K562 (cell line): Measurements from ENCODE around the gene PLA2G15. TPM values are rescaled to one million over a fixed set of nuclear protein-coding genes. Genes with fewer than 3 reads are reported as not detected.

Experiments used
- ATAC-seq: fragments of 200-7000 bp; cut with Tn5 transposase; 3 replicates; pipeline ENCODE4 v1.9.1; 2020; ENCODE audit warnings: moderate library complexity
- BruUV-seq: library from RNA; stranded (reverse); fragments of 400-500 nt; replicated peaks from 2 replicates; lab custom pipeline; 2021; lab: Mats Ljungman, UMichigan
- CTCF ChIA-PET: fragments of 300-600 bp; formaldehyde crosslinking; extraction: SDS; loops from one replicate; lab custom pipeline; 2021; ENCODE audit warnings: low intra/inter-chr PET ratio; lab: Yijun Ruan, JAX
- POLR2A ChIA-PET: fragments of 300-600, 350-650 bp; sonication (Branson Sonifier 250); formaldehyde crosslinking; extraction: SDS; loops from one replicate; lab custom pipeline; 2021; ENCODE audit warnings: antibody characterized with exemption, inconsistent platforms; lab: Yijun Ruan, JAX
- DNase-seq, 4 experiments: peaks; one replicate each; pipeline versions ENCODE4 v3.0.0 to v3.0.0-alpha.2; 2011 to 2018; ENCODE audit warnings: low spot score in 3 of 4, mixed read lengths in 3 of 4; ENCODE audit errors: extremely low read depth in 1 of 4
- FAIRE-seq: peaks from 2 replicates; lab custom pipeline; 2011; peaks lifted over from hg19 to GRCh38; lab: Jason Lieb, UNC
- H2AFZ ChIP-seq: 2 replicates; pipeline ENCODE4 v1.6.0; 2011; ENCODE audit warnings: low read depth, low read length, control low read depth, inconsistent platforms
- H3K27ac ChIP-seq: fragments of 200-600 bp; 3 replicates; pipeline ENCODE4 v1.8.0; 2011; ENCODE audit warnings: low read depth, mild to moderate bottlenecking, control low read depth, inconsistent platforms, low read length, moderate library complexity, mixed read lengths; ENCODE audit errors: extremely low read depth
- H3K27me3 ChIP-seq, 2 experiments: fragments of 300-600 bp in 1 of 2; 2 replicates in 1 of 2; 3 replicates in 1 of 2; pipeline versions ENCODE4 v1.6.0 to v1.8.0; 2011; ENCODE audit warnings: inconsistent platforms in 2 of 2, low read length in 2 of 2, mild to moderate bottlenecking in 1 of 2, mixed read lengths in 1 of 2, moderate library complexity in 1 of 2; ENCODE audit not compliant: control insufficient read depth in 2 of 2, insufficient read depth in 2 of 2
- H3K36me3 ChIP-seq: fragments of 300-600 bp; 3 replicates; pipeline ENCODE4 v1.8.0; 2011; ENCODE audit warnings: mild to moderate bottlenecking, low read length, inconsistent platforms; ENCODE audit not compliant: control insufficient read depth, insufficient read depth
- H3K4me1 ChIP-seq, 2 experiments: fragments of 200-600 bp in 1 of 2; replicated peaks in 1 of 2; 2 replicates in 1 of 2; 3 replicates in 1 of 2; pipeline versions ENCODE4 v1.5.1 to v1.8.0; 2011; ENCODE audit warnings: inconsistent platforms in 2 of 2, low read length in 2 of 2, mild to moderate bottlenecking in 1 of 2, mixed read lengths in 1 of 2, moderate library complexity in 1 of 2; ENCODE audit not compliant: control insufficient read depth in 2 of 2, insufficient read depth in 2 of 2
- H3K4me2 ChIP-seq: 2 replicates; pipeline ENCODE4 v1.6.1; 2011; ENCODE audit warnings: low read length, control low read depth, inconsistent platforms, mixed read lengths; ENCODE audit not compliant: insufficient read depth
- H3K4me3 ChIP-seq: fragments of 200-600 bp; sonication (generic), shearing (Covaris generic); 2 replicates; pipeline ENCODE4 v1.5.1; 2016; ENCODE audit warnings: control low read depth, inconsistent platforms
- H3K79me2 ChIP-seq: fragments of 200-600 bp; 3 replicates; pipeline ENCODE4 v1.8.0; 2011; ENCODE audit warnings: low read length, inconsistent platforms; ENCODE audit not compliant: control insufficient read depth, insufficient read depth
- H3K9ac ChIP-seq, 2 experiments: 2 replicates each; pipeline versions ENCODE4 v1.6.0 to v1.6.1; 2011; ENCODE audit warnings: low read depth in 2 of 2, low read length in 2 of 2, control low read depth in 1 of 2, inconsistent platforms in 1 of 2, mild to moderate bottlenecking in 1 of 2, mixed read lengths in 1 of 2; ENCODE audit not compliant: insufficient read depth in 1 of 2
- H3K9me1 ChIP-seq: one replicate; pipeline ENCODE4 v1.6.0; 2011; ENCODE audit warnings: inconsistent platforms, mild to moderate bottlenecking, low read length, moderate library complexity; ENCODE audit not compliant: control insufficient read depth, insufficient read depth
- H3K9me3 ChIP-seq: replicated peaks from 2 replicates; pipeline ENCODE4 v1.5.1; 2011; ENCODE audit warnings: low read depth, low read length, inconsistent platforms; ENCODE audit not compliant: control insufficient read depth, insufficient read depth
- H4K20me1 ChIP-seq: replicated peaks from 2 replicates; pipeline ENCODE4 v1.6.1; 2011; ENCODE audit warnings: low read length, inconsistent platforms, mixed read lengths; ENCODE audit not compliant: control insufficient read depth, insufficient read depth
- HNRNPK ChIP-seq: fragments of 200-400 bp; formaldehyde crosslinking; IDR thresholded peaks from one replicate; pipeline ENCODE4 v1.6.1; 2018; ENCODE audit warnings: mild to moderate bottlenecking, low read depth, low read length; ENCODE audit not compliant: poor library complexity, severe bottlenecking
- POLR2G ChIP-seq: fragments of 200-400 bp; formaldehyde crosslinking; IDR thresholded peaks from 2 replicates; pipeline ENCODE4 v1.6.1; 2017; ENCODE audit warnings: low read depth, mild to moderate bottlenecking, antibody characterized with exemption, low read length, moderate library complexity
- RB1 ChIP-seq: fragments of 450-650 bp; IDR thresholded peaks from 2 replicates; pipeline ENCODE4 v1.6.1; 2017; ENCODE audit warnings: low read depth, mild to moderate bottlenecking
- TFAP4 ChIP-seq: sonication (generic); formaldehyde crosslinking; IDR thresholded peaks from 2 replicates; pipeline ENCODE4 v1.8.0; 2022; ENCODE audit warnings: missing genetic modification reagents, mild to moderate bottlenecking, moderate library complexity, borderline replicate concordance
- WGBS: fragments of 100-300 bp; shearing (Covaris generic); methylation state at CpG from one replicate; pipeline ENCODE4 v1.1.6; 2016; ENCODE audit warnings: low coverage, mixed read lengths; ENCODE audit not compliant: insufficient coverage; ENCODE audit errors: missing lambda C conversion rate; 5-methylcytosine and 5-hydroxymethylcytosine counted together
- in situ Hi-C: fragments of 300-500 bp; cut with MboI; formaldehyde crosslinking; loops from 4 replicates; pipeline ENCODE4 v1.15.0; 2018; ENCODE audit warnings: inconsistent platforms, mixed read lengths
- intact Hi-C: fragments of 100-400 bp; cut with micrococcal nuclease; formaldehyde crosslinking; loops from 2 replicates; pipeline ENCODE4 v1.14.2; 2022
- polyA plus RNA-seq, 8 experiments: library from polyadenylated mRNA; depleted of rRNA in 4 of 8; stranded (reverse) in 5 of 8; unstranded in 3 of 8; fragments of >200 nt; fragmentation: Nextera tagmentation in 2 of 8; fragmentation: Illumina TruSeq in 1 of 8; extraction: Ambion mirVana in 2 of 8; extraction: Trizol in 1 of 8; gene quantifications; 2 replicates each; pipeline versions ENCODE4 v1.2.1 to v1.2.3, GENCODE V29; 2011 to 2014; ENCODE audit warnings: inconsistent platforms in 1 of 8, missing spikeins in 1 of 8
- total RNA-seq, 7 experiments: library from RNA; depleted of rRNA in 6 of 7; stranded (reverse); fragments of >200 nt in 6 of 7; fragmentation: Illumina TruSeq in 2 of 7; extraction: Trizol in 2 of 7; gene quantifications; 2 replicates each; pipeline versions ENCODE4 v1.2.1 to v1.2.3, GENCODE V29; 2011 to 2021; ENCODE audit warnings: low replicate concordance in 1 of 7
- TF ChIP-seq, protein P1 (sequence below), 3 experiments: IDR thresholded peaks in 2 of 3; conservative IDR thresholded peaks in 1 of 3; 2 replicates each; pipeline ENCODE4 v1.5.1; 2011 to 2012; ENCODE audit warnings: low read length in 3 of 3, mild to moderate bottlenecking in 3 of 3, control low read depth in 2 of 3, improper control_type of control experiment in 1 of 3, inconsistent platforms in 1 of 3, low read depth in 1 of 3, mixed read lengths in 1 of 3, moderate library complexity in 1 of 3; ENCODE audit not compliant: insufficient read depth in 2 of 3
- TF ChIP-seq, protein P2 (sequence below): sonication (generic); formaldehyde crosslinking; IDR thresholded peaks from 2 replicates; pipeline ENCODE4 v1.9.0; 2022; ENCODE audit warnings: mild to moderate bottlenecking, missing genetic modification reagents

PLA2G15 gene
- total and polyA plus RNA-seq, 9 of the 15 experiments (the other 6 are each of a cell fraction or from before 2014, with no cell fraction given) = 0.42 to 8.6 (median 4.8) TPM

- TF ChIP-seq TFAP4 (CRISPR knock-in tag) (peak; percentile 11; the same call in 1 of the 2 replicates), RB1 (peak; percentile 49; the same call in 1 of the 2 replicates), HNRNPK (no peak)
- TF ChIP-seq, protein P1, sequence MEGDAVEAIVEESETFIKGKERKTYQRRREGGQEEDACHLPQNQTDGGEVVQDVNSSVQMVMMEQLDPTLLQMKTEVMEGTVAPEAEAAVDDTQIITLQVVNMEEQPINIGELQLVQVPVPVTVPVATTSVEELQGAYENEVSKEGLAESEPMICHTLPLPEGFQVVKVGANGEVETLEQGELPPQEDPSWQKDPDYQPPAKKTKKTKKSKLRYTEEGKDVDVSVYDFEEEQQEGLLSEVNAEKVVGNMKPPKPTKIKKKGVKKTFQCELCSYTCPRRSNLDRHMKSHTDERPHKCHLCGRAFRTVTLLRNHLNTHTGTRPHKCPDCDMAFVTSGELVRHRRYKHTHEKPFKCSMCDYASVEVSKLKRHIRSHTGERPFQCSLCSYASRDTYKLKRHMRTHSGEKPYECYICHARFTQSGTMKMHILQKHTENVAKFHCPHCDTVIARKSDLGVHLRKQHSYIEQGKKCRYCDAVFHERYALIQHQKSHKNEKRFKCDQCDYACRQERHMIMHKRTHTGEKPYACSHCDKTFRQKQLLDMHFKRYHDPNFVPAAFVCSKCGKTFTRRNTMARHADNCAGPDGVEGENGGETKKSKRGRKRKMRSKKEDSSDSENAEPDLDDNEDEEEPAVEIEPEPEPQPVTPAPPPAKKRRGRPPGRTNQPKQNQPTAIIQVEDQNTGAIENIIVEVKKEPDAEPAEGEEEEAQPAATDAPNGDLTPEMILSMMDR (IDR thresholded peaks at IDR 0.05 in 2 of 3, conservative IDR thresholded peaks at IDR 0.05 in 1 of 3; ENCODE audit: insufficient read depth in 2 of 3, low read depth in 1 of 3, low read length in 3 of 3) = peak; percentile 73 to 88 (median 87)
Measured at GRCh38 chr16:68229431-68230175, 15.6 kb upstream of the PLA2G15 start (continued).

DNA sequence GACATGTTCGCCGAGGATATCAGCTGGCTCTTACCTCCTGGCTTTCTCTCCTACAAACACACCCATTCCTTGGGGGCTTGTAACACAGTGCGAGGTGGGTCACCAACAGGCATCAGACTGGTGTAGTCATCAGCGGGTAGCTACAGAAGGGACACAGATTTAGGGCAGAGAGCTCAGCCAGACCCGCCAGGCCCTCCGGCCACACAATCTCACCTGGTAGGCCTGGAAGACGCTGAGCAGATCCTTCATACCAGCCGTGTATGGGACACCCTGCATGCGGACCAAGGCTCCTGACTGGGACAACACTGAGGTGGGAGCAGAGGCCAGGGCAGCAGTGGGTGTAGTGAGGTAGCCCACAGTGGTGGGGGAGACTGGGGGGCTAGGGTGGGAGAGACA lies 15.0 kb upstream of the PLA2G15 start:
- Histone ChIP-seq H3K79me2 (no peaks in the 10 kb centered on the region; the same call in 2 of the 3 replicates), H3K36me3 (peaks cover 65% of the 10 kb centered on the region; the same call in 2 of the 3 replicates), H3K9me3 (no peaks in the 10 kb centered on the region), H3K27ac (no peak overlapping the region), H2AFZ (no peak overlapping the region), H4K20me1 (no peaks in the 10 kb centered on the region; the same call in 1 of the 2 replicates), H3K4me2 (no peak overlapping the region), H3K27me3 (no peaks in the 10 kb centered on the region), H3K4me3 (no peak overlapping the region), H3K9ac (peak overlapping the region in 1 of 2 experiments; percentile 32; a peak in 1 of 4 replicates), H3K9me1 (no peaks in the 10 kb centered on the region), H3K4me1 (peaks cover 0 to 12% of the 10 kb centered on the region in 2 experiments; a peak in 1 of 5 replicates)
- in situ Hi-C loops (no loop called here), intact Hi-C loops (no loop called here)
- DNase-seq = no peak
- ATAC-seq = no peak
- no TSS peak for BruUV-seq
- WGBS = 94% methylated on average over 9 of the region's 9 CpGs
- ChIA-PET POLR2A (interaction anchor here (0.6 kb wide), 2 partner anchors 53 to 1994 kb away, joined by 3 read pairs; no protein-coding TSS in a partner anchor), CTCF (interaction anchor here (0.6 to 2.6 kb wide), 7 partner anchors 136 to 709 kb away, joined by 3 to 18 read pairs (median 4); no protein-coding TSS in a partner anchor)
- TF ChIP-seq, protein P2, sequence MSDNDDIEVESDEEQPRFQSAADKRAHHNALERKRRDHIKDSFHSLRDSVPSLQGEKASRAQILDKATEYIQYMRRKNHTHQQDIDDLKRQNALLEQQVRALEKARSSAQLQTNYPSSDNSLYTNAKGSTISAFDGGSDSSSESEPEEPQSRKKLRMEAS = no peak
- 0 out of 2 replicates have a peak, but pooled peaks have one; percentile 3 for TF ChIP-seq POLR2G
- FAIRE-seq = no peak
